ENCODE measurements around the gene SLC39A5. TPM values are rescaled to one million over a fixed set of nuclear protein-coding genes. Genes with fewer than 3 reads are reported as not detected.

Gene SLC39A5
- total RNA-seq, 1 experiment from 2014 or later, result not detected

DNA sequence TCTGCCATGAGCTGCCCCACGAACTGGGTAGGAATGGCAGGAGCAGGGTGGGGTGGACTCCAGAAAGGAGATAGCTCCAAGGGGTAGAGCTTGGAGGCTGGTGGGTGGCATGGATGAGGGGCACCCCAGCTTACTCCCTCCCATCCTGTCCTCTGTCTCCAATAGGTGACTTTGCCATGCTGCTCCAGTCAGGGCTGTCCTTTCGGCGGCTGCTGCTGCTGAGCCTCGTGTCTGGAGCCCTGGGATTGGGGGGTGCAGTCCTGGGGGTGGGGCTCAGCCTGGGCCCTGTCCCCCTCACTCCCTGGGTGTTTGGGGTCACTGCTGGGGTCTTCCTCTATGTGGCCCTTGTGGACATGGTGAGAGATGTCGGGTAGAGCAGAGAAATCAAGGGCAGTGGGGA is 7.1 kb downstream of the SLC39A5 start:
- H3K4me2 ChIP-seq (ENCODE audit: insufficient read depth, insufficient read length, low read length), result no peak overlapping the region
- TF ChIP-seq, protein P1, sequence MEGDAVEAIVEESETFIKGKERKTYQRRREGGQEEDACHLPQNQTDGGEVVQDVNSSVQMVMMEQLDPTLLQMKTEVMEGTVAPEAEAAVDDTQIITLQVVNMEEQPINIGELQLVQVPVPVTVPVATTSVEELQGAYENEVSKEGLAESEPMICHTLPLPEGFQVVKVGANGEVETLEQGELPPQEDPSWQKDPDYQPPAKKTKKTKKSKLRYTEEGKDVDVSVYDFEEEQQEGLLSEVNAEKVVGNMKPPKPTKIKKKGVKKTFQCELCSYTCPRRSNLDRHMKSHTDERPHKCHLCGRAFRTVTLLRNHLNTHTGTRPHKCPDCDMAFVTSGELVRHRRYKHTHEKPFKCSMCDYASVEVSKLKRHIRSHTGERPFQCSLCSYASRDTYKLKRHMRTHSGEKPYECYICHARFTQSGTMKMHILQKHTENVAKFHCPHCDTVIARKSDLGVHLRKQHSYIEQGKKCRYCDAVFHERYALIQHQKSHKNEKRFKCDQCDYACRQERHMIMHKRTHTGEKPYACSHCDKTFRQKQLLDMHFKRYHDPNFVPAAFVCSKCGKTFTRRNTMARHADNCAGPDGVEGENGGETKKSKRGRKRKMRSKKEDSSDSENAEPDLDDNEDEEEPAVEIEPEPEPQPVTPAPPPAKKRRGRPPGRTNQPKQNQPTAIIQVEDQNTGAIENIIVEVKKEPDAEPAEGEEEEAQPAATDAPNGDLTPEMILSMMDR (conservative IDR thresholded peaks at IDR 0.05), result no peak
- H3K27ac Mint-ChIP-seq, result no peak overlapping the region; a peak in 1 of 7 replicates
- H3K36me3 Mint-ChIP-seq (ENCODE audit: insufficient read depth in 1 of 3, low read depth in 3 of 3), result peaks cover 20 to 31% (median 27%) of the 10 kb centered on the region in 3 experiments; a peak in 6 of 7 replicates
- H3K27me3 ChIP-seq (ENCODE audit: insufficient read depth, low read length), result no peaks in the 10 kb centered on the region
- no peaks in the 10 kb centered on the region for H3K4me1 ChIP-seq (ENCODE audit: insufficient read depth, low read length)
- H3K23me2 ChIP-seq (ENCODE audit: insufficient read length, low read depth, low read length, poor library complexity, severe bottlenecking), result no peaks in the 10 kb centered on the region
- H3K9me3 Mint-ChIP-seq, result no peaks in the 10 kb centered on the region
- H2BK12ac ChIP-seq (ENCODE audit: insufficient read length, low read depth, low read length), result no peak overlapping the region
- H2BK15ac ChIP-seq (ENCODE audit: low read depth, low read length), result no peak overlapping the region
- no peak for DNase-seq
- H2BK20ac ChIP-seq (ENCODE audit: low read depth, low read length, poor library complexity, severe bottlenecking), result no peak overlapping the region
- no peaks in the 10 kb centered on the region for H3K9me3 ChIP-seq (ENCODE audit: control insufficient read depth, low read depth, low read length)
- H2BK120ac ChIP-seq (ENCODE audit: low read depth, low read length, poor library complexity, severe bottlenecking), result no peak overlapping the region
- no peak overlapping the region for H2AK5ac ChIP-seq (ENCODE audit: insufficient read length, low read length)
- no peak overlapping the region for H3T11ph ChIP-seq (ENCODE audit: low read length)
- H3K79me2 ChIP-seq (ENCODE audit: insufficient read depth, low read length), result no peaks in the 10 kb centered on the region
- no peak overlapping the region for H4K8ac ChIP-seq (replicated peaks; ENCODE audit: insufficient read length, low read depth, low read length)
- H4K91ac ChIP-seq (ENCODE audit: insufficient read length, low read depth, low read length), result no peak overlapping the region
- H3K14ac ChIP-seq (ENCODE audit: insufficient read depth, low read length), result no peak overlapping the region
- no peaks in the 10 kb centered on the region for H4K20me1 ChIP-seq (ENCODE audit: control insufficient read depth, insufficient read depth, insufficient read length)
- H3K4ac ChIP-seq (ENCODE audit: low read depth, low read length), result no peak overlapping the region
- H3K23ac ChIP-seq (ENCODE audit: insufficient read length, low read depth, low read length), result no peak overlapping the region
- no peak overlapping the region for H3K9ac ChIP-seq (ENCODE audit: extremely low read depth, insufficient read length, low read length)
- H3K79me1 ChIP-seq (ENCODE audit: insufficient read depth, low read depth, low read length, poor library complexity, severe bottlenecking), result no peaks in the 10 kb centered on the region
- H3K27ac ChIP-seq (ENCODE audit: insufficient read length, low read depth, low read length), result no peak overlapping the region
- H2BK5ac ChIP-seq (ENCODE audit: insufficient read length, low read length), result no peak overlapping the region
- no peak overlapping the region for H3K4me3 Mint-ChIP-seq
- H3K27me3 Mint-ChIP-seq (ENCODE audit: low read depth), result peaks cover 13% of the 10 kb centered on the region
- no peak overlapping the region for H3K56ac ChIP-seq (ENCODE audit: insufficient read length, low read depth, low read length)
- H3K4me1 Mint-ChIP-seq, result peaks cover 2 to 10% of the 10 kb centered on the region in 2 experiments; a peak in 1 of 4 replicates
- no peak overlapping the region for H3K18ac ChIP-seq (ENCODE audit: insufficient read length, low read depth, low read length)
- no peak overlapping the region for H2AFZ ChIP-seq (ENCODE audit: low read length)
- H4K5ac ChIP-seq (ENCODE audit: insufficient read length, low read depth, low read length), result no peak overlapping the region
- no CpG with 5 or more reads among the region's 5 CpGs for WGBS (ENCODE audit: extremely low coverage, insufficient read length, low lambda C conversion rate)

Measured in H9 (cell line).